HG02884 (cell line): Measurements from ENCODE around the gene BDH2.

ENCODE experiments used
- ATAC-seq: cut with Tn5 transposase; IDR thresholded peaks from one replicate; pipeline ENCODE4 v1.9.1; 2021; ENCODE audit warnings: mild to moderate bottlenecking, moderate library complexity; ENCODE audit not compliant: unreplicated experiment

Gene BDH2

GRCh38 chr4:103029300-103029699, 70.3 kb downstream of the BDH2 start:
- ATAC-seq, result no peak
